GM18868 (cell line): ENCODE measurements around the gene SMIM24.
A peak's percentile ranks its signal among the peaks of the same experiment; 100 is the strongest.
"Not testable (repeated sequence)": the region's sequence is repeated elsewhere in the genome, so short reads cannot be mapped to it uniquely, and the experiment has no call there.

Experiments used
- ATAC-seq: cut with Tn5 transposase; IDR thresholded peaks from one replicate; pipeline ENCODE4 v1.9.1; 2021; ENCODE audit warnings: mild to moderate bottlenecking, moderate library complexity; ENCODE audit not compliant: unreplicated experiment

The SMIM24 gene

GRCh38 chr19:3515891-3516422, 35.6 kb upstream of the SMIM24 start:
- ATAC-seq = no peak

- no peak for ATAC-seq
Measured at GRCh38 chr19:3514930-3515329, 34.6 kb upstream of the SMIM24 start.

GRCh38 chr19:3513229-3514140, 33.2 kb upstream of the SMIM24 start:
- no peak for ATAC-seq

GRCh38 chr19:3512562-3513228, 32.4 kb upstream of the SMIM24 start:
- no peak for ATAC-seq

GRCh38 chr19:3511506-3512251, 31.4 kb upstream of the SMIM24 start:
- no peak for ATAC-seq

GRCh38 chr19:3510727-3511126, 30.4 kb upstream of the SMIM24 start:
- ATAC-seq = no peak

- no peak for ATAC-seq
Measured at GRCh38 chr19:3509566-3509989, 29.3 kb upstream of the SMIM24 start.

GRCh38 chr19:3508771-3509535, 28.6 kb upstream of the SMIM24 start:
- no peak for ATAC-seq

- ATAC-seq = not testable (repeated sequence)
Measured at GRCh38 chr19:3508121-3508661, 27.9 kb upstream of the SMIM24 start.

- ATAC-seq = no peak
Measured at GRCh38 chr19:3507371-3508120, 27.2 kb upstream of the SMIM24 start.

- peak; percentile 13 for ATAC-seq
Measured at GRCh38 chr19:3506384-3507340, 26.3 kb upstream of the SMIM24 start.

GRCh38 chr19:3505598-3506383, 25.5 kb upstream of the SMIM24 start, which contains the start of gene FZR1:
Gene FZR1, plus strand, starts transcription at chr19:3506311. Its CDS starts 16,679 bp downstream, at chr19:3522990.
- ATAC-seq = peak; percentile 86

GRCh38 chr19:3504735-3505134, 24.4 kb upstream of the SMIM24 start:
- ATAC-seq = no peak

- no peak for ATAC-seq
Measured at GRCh38 chr19:3503036-3503572, 22.8 kb upstream of the SMIM24 start.

- ATAC-seq = no peak
Measured at GRCh38 chr19:3501780-3502179, 21.5 kb upstream of the SMIM24 start.

- ATAC-seq = peak; percentile 79
Measured at GRCh38 chr19:3500429-3501101, 20.2 kb upstream of the SMIM24 start, which contains the start of gene DOHH. Gene DOHH, minus strand, starts transcription at chr19:3500674. Its CDS starts 3,860 bp downstream, at chr19:3496814.
